Neural cell (in vitro differentiated cells): ENCODE data around the gene TOM1.

Experiments
- CTCF ChIP-seq: fragments of 450-650 bp; IDR thresholded peaks from 2 replicates; pipeline ENCODE4 v1.5.1; 2014; ENCODE audit warnings: antibody characterized with exemption, mild to moderate bottlenecking, moderate library complexity; ENCODE audit not compliant: poor library complexity, severe bottlenecking
- EP300 ChIP-seq: fragments of 450-650 bp; conservative IDR thresholded peaks from 2 replicates; pipeline ENCODE4 v1.6.1; 2014; ENCODE audit warnings: antibody characterized with exemption, mild to moderate bottlenecking, moderate library complexity; ENCODE audit not compliant: poor library complexity, severe bottlenecking
- EZH2 ChIP-seq: fragments of 200-600, 300-800 bp; shearing (Covaris generic), sonication (generic); IDR thresholded peaks from 2 replicates; pipeline ENCODE4 v1.6.1; 2014; ENCODE audit warnings: antibody characterized with exemption, low read length, borderline replicate concordance, mild to moderate bottlenecking; ENCODE audit not compliant: insufficient read depth, poor library complexity, severe bottlenecking
- MXI1 ChIP-seq: fragments of 450-650 bp; conservative IDR thresholded peaks from 2 replicates; pipeline ENCODE4 v1.6.1; 2014; ENCODE audit warnings: antibody characterized with exemption, mild to moderate bottlenecking; ENCODE audit not compliant: poor library complexity, severe bottlenecking
- POLR2AphosphoS5 ChIP-seq: IDR thresholded peaks from 2 replicates; pipeline ENCODE4 v1.6.1; 2012
- RAD21 ChIP-seq: fragments of 450-650 bp; conservative IDR thresholded peaks from 2 replicates; pipeline ENCODE4 v1.6.1; 2014; ENCODE audit warnings: antibody characterized with exemption, mild to moderate bottlenecking, moderate library complexity
- SMC3 ChIP-seq: fragments of 450-650 bp; conservative IDR thresholded peaks from 2 replicates; pipeline ENCODE4 v1.6.1; 2014; ENCODE audit warnings: antibody characterized with exemption, mild to moderate bottlenecking, moderate library complexity; ENCODE audit not compliant: poor library complexity
- TAF1 ChIP-seq: IDR thresholded peaks from 2 replicates; pipeline ENCODE4 v1.6.1; 2012; ENCODE audit warnings: low read depth
- TF ChIP-seq, protein P1 (sequence below): IDR thresholded peaks from 2 replicates; pipeline ENCODE4 v1.6.1; 2012; ENCODE audit warnings: borderline replicate concordance

DNA sequence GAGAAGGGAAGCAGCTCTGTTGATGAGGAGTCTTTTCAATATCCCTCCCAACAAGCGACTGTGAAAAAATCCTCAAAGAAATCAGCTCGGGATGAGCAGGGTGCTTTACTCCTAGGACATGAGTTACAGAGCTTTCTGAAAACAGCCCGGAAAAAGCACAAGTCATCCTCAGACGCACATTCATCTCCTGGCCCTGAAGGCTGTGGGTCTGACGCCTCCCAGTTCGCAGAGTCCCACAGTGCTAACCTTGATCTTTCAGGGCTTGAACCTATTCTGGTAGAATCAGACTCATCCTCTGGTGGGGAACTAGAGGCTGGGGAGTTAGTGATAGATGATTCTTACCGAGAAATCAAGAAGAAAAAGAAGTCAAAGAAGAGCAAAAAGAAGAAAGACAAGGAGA is 34.7 kb upstream of the TOM1 start:
- TF ChIP-seq TAF1: no peak
- TF ChIP-seq EP300: no peak
- TF ChIP-seq CTCF: no peak
- TF ChIP-seq MXI1: no peak
- no peak for TF ChIP-seq POLR2AphosphoS5
- TF ChIP-seq EZH2: no peak
- TF ChIP-seq, protein P1, sequence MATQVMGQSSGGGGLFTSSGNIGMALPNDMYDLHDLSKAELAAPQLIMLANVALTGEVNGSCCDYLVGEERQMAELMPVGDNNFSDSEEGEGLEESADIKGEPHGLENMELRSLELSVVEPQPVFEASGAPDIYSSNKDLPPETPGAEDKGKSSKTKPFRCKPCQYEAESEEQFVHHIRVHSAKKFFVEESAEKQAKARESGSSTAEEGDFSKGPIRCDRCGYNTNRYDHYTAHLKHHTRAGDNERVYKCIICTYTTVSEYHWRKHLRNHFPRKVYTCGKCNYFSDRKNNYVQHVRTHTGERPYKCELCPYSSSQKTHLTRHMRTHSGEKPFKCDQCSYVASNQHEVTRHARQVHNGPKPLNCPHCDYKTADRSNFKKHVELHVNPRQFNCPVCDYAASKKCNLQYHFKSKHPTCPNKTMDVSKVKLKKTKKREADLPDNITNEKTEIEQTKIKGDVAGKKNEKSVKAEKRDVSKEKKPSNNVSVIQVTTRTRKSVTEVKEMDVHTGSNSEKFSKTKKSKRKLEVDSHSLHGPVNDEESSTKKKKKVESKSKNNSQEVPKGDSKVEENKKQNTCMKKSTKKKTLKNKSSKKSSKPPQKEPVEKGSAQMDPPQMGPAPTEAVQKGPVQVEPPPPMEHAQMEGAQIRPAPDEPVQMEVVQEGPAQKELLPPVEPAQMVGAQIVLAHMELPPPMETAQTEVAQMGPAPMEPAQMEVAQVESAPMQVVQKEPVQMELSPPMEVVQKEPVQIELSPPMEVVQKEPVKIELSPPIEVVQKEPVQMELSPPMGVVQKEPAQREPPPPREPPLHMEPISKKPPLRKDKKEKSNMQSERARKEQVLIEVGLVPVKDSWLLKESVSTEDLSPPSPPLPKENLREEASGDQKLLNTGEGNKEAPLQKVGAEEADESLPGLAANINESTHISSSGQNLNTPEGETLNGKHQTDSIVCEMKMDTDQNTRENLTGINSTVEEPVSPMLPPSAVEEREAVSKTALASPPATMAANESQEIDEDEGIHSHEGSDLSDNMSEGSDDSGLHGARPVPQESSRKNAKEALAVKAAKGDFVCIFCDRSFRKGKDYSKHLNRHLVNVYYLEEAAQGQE: no peak
- no peak for TF ChIP-seq SMC3
- TF ChIP-seq RAD21: no peak
